ENCODE results near the gene TLR5. TPM values are rescaled to one million over a fixed set of nuclear protein-coding genes. Genes with fewer than 3 reads are reported as not detected.

Gene TLR5, protein sequence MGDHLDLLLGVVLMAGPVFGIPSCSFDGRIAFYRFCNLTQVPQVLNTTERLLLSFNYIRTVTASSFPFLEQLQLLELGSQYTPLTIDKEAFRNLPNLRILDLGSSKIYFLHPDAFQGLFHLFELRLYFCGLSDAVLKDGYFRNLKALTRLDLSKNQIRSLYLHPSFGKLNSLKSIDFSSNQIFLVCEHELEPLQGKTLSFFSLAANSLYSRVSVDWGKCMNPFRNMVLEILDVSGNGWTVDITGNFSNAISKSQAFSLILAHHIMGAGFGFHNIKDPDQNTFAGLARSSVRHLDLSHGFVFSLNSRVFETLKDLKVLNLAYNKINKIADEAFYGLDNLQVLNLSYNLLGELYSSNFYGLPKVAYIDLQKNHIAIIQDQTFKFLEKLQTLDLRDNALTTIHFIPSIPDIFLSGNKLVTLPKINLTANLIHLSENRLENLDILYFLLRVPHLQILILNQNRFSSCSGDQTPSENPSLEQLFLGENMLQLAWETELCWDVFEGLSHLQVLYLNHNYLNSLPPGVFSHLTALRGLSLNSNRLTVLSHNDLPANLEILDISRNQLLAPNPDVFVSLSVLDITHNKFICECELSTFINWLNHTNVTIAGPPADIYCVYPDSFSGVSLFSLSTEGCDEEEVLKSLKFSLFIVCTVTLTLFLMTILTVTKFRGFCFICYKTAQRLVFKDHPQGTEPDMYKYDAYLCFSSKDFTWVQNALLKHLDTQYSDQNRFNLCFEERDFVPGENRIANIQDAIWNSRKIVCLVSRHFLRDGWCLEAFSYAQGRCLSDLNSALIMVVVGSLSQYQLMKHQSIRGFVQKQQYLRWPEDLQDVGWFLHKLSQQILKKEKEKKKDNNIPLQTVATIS
- total RNA-seq = 1 to 10 TPM in 7 of 9 donors, under 1 TPM in 2; 0.25 to 9.0 (median 2.0) TPM
- polyA plus RNA-seq = under 1 TPM; 0.50 to 0.72 TPM
- long read RNA-seq, donor 1, partial matches to known transcripts = 0 of 3 reads
- long read RNA-seq, donor 1, other reads (novel, unspliced or antisense) = 2 of 3 reads
- long read RNA-seq, donor 2, full-length matches to known transcripts = 2 of 6 reads
- long read RNA-seq, donor 2, partial matches to known transcripts = 0 of 6 reads
- long read RNA-seq, donor 2, other reads (novel, unspliced or antisense) = 4 of 6 reads
- long read RNA-seq, donor 3, partial matches to known transcripts = 0 of 3 reads
- long read RNA-seq, donor 3, other reads (novel, unspliced or antisense) = 3 of 3 reads

- intact Hi-C loops (cut with DNase I) = loop anchor here in 3 of 10 donors (2.0 to 10.0 kb wide), 3 partner anchors 202 to 222 kb away; partner anchors contain the start of gene SUSD4 (in 2 of the 3)
- 4 to 21% (median 6%) methylated on average over 15 to 63 of the region's 63 CpGs for WGBS, 4 donors
- peak within 1 kb of the TSS in 10 of 12 donors; percentile 33 to 88 (median 66) for H3K27ac ChIP-seq
- H3K27me3 ChIP-seq = no peaks in the 10 kb centered on the region
- H3K9me3 ChIP-seq = peaks cover 0 to 10% (median 0%) of the 10 kb centered on the region in 12 donors
- peaks cover 0 to 47% (median 14%) of the 10 kb centered on the region in 12 donors for H3K4me1 ChIP-seq
- ATAC-seq = peak; percentile 83 to 97 (median 94)
- DNase-seq = peak; percentile 87 to 95 (median 91)
- H3K36me3 ChIP-seq = no peaks in the 10 kb centered on the region
- TF ChIP-seq CTCF (IDR thresholded peaks at IDR 0.05) (peak; percentile 48 to 84 (median 64)), POLR2A (IDR thresholded peaks at IDR 0.05) (peak in 1 of 2 donors; percentile 46)
- peak within 1 kb of the TSS; percentile 41 to 81 (median 68) for H3K4me3 ChIP-seq
Observed at GRCh38 chr1:223142795-223143536, at the start of gene TLR5. TLR5 (minus strand) TSS chr1:223143248; CDS start chr1:223113031, 30,217 bp downstream.

GRCh38 chr1:223189903-223190724, 47.1 kb upstream of the TLR5 start:
- Histone ChIP-seq H3K27me3 (no peaks in the 10 kb centered on the region), H3K4me1 (peaks cover 0 to 7% (median 0%) of the 10 kb centered on the region in 12 donors), H3K27ac (no peak overlapping the region), H3K9me3 (no peaks in the 10 kb centered on the region), H3K36me3 (no peaks in the 10 kb centered on the region), H3K4me3 (no peak overlapping the region)
- ATAC-seq = no peak
- intact Hi-C loops (cut with DNase I) = no loop called here
- TF ChIP-seq POLR2A (IDR thresholded peaks at IDR 0.05) (no peak), CTCF (IDR thresholded peaks at IDR 0.05) (no peak)
- 75 to 81% (median 76%) methylated on average over 8 to 10 of the region's 10 CpGs for whole genome bisulfite sequencing, 4 donors
- no peak for DNase-seq

DNA sequence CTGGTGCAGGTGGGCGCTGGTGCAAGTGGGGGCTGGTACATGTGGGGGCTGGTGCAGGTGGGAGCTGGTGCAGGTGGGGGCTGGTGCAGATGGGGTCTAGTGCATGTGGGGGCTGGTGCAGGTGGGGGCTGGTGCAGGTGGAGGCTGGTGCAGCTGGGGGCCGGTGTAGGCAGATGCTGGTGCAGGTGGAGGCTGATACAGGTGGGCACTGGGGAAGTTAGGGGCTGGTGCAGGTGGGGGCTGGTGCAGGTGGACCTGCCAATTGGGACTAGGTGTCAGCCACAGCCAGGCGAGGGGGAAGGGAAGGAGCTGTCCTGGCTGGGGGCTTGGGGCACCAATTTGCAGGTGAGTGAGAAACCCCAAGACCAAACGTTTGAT, 46.5 kb upstream of the TLR5 start:
- 63 to 84% (median 79%) methylated on average over 4 of the region's 4 CpGs for WGBS, 4 donors
- intact Hi-C loops (cut with DNase I) = no loop called here

More for the DNA sequence above, 46.5 kb upstream of the TLR5 start:
- Histone ChIP-seq H3K4me3 (no peak overlapping the region), H3K4me1 (peaks cover 0 to 7% (median 0%) of the 10 kb centered on the region in 12 donors), H3K9me3 (no peaks in the 10 kb centered on the region), H3K36me3 (no peaks in the 10 kb centered on the region), H3K27me3 (no peaks in the 10 kb centered on the region), H3K27ac (no peak overlapping the region)
- TF ChIP-seq CTCF (IDR thresholded peaks at IDR 0.05) (no peak), POLR2A (IDR thresholded peaks at IDR 0.05) (no peak)
- DNase-seq (no peak), ATAC-seq (no peak)

Data from heart left ventricle (tissue), 16 donors.